ELF-1 (cell line): ENCODE data around the gene TRIM72.
"Not testable (repeated sequence)": the region's sequence is repeated elsewhere in the genome, so short reads cannot be mapped to it uniquely, and the experiment has no call there.

Source experiments
- DNase-seq: peaks from one replicate; pipeline ENCODE4 v3.0.0-alpha.2; 2016; ENCODE audit warnings: low read depth, low spot score

Gene TRIM72

GRCh38 chr16:31256466-31256865, 42.5 kb downstream of the TRIM72 start:
- no peak for DNase-seq

GRCh38 chr16:31258366-31258765, 44.4 kb downstream of the TRIM72 start:
- no peak for DNase-seq

- DNase-seq: no peak
These were observed 46.4 kb downstream of the TRIM72 start for GRCh38 chr16:31260136-31260931.

GRCh38 chr16:31262084-31262483, 48.2 kb downstream of the TRIM72 start:
- DNase-seq: no peak

GRCh38 chr16:31265329-31266245, 51.7 kb downstream of the TRIM72 start:
- peak; percentile 31 for DNase-seq

GRCh38 chr16:31267332-31268032, 53.6 kb downstream of the TRIM72 start:
- no peak for DNase-seq

- DNase-seq: no peak
These were observed 54.1 kb downstream of the TRIM72 start for GRCh38 chr16:31268033-31268365.

GRCh38 chr16:31268891-31269290, 55.0 kb downstream of the TRIM72 start:
- DNase-seq: no peak

- DNase-seq: no peak
These were observed 55.6 kb downstream of the TRIM72 start for GRCh38 chr16:31269541-31269940.

- not testable (repeated sequence) for DNase-seq
These were observed 56.1 kb downstream of the TRIM72 start for GRCh38 chr16:31269973-31270372.

GRCh38 chr16:31270795-31271194, 56.9 kb downstream of the TRIM72 start:
- DNase-seq: no peak

- DNase-seq: no peak
These were observed 57.8 kb downstream of the TRIM72 start for GRCh38 chr16:31271621-31272190.

GRCh38 chr16:31273187-31273586, 59.3 kb downstream of the TRIM72 start:
- no peak for DNase-seq

- DNase-seq: no peak
These were observed 59.8 kb downstream of the TRIM72 start for GRCh38 chr16:31273676-31274075.

GRCh38 chr16:31274831-31275816, 61.2 kb downstream of the TRIM72 start:
- no peak for DNase-seq

GRCh38 chr16:31276600-31276999, 62.7 kb downstream of the TRIM72 start:
- no peak for DNase-seq

GRCh38 chr16:31277659-31278260, 63.8 kb downstream of the TRIM72 start:
- DNase-seq: no peak

- DNase-seq: not testable (repeated sequence)
These were observed 64.9 kb downstream of the TRIM72 start for GRCh38 chr16:31278853-31279252.
